ENCODE results near the gene LIMCH1. TPM values are rescaled to one million over a fixed set of nuclear protein-coding genes. Genes with fewer than 3 reads are reported as not detected.

Gene LIMCH1
- total RNA-seq, 3 donors from 2014 or later (not counting 1 experiment from before 2014, with no cell fraction given) = 0.05 TPM; not detected in 2

DNA sequence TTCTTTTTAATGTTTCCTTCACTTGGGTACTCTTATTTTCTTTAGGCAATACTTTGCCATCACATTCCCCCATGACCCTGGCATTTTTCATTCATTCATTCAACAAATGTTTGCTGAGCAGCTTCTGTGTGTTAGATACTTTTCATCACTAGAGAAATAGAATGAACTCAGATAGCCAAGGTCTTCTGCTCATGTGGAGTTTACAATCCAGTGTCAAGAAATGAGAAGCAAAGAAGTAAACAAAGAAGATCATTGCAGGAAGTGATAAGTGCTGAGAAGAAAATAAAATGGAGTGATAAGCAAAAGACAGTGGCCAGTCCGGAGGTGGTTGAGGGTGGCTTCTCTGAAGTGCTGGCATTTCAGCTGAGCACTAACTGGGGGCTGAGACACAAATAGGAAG, 63.1 kb downstream of the LIMCH1 start:
- ATAC-seq (no peak), DNase-seq (no peak)
- Histone ChIP-seq H3K9me3 (ENCODE audit: control insufficient read depth, insufficient read depth, low read length) (no peaks in the 10 kb centered on the region), H3K36me3 (ENCODE audit: control insufficient read depth, insufficient read depth, low read length) (no peaks in the 10 kb centered on the region), H3K27me3 (ENCODE audit: control insufficient read depth, insufficient read depth, low read length) (no peaks in the 10 kb centered on the region), H3K4me3 (ENCODE audit: low read length) (no peak overlapping the region), H3K27ac (ENCODE audit: low read length) (no peak overlapping the region), H3K4me1 (ENCODE audit: control insufficient read depth, insufficient read depth, low read length) (no peaks in the 10 kb centered on the region)
- Mint-ChIP-seq H3K9me3 (peaks cover 2 to 6% of the 10 kb centered on the region in 2 donors), H3K27ac (no peak overlapping the region), H3K4me3 (no peak overlapping the region), H3K4me1 (no peaks in the 10 kb centered on the region), H3K36me3 (no peaks in the 10 kb centered on the region), H3K27me3 (ENCODE audit: low read depth in 2 of 2) (peaks cover 0 to 5% of the 10 kb centered on the region in 2 donors)
- intact Hi-C loops (cut with micrococcal nuclease) = no loop called here
- TF ChIP-seq, protein P1, sequence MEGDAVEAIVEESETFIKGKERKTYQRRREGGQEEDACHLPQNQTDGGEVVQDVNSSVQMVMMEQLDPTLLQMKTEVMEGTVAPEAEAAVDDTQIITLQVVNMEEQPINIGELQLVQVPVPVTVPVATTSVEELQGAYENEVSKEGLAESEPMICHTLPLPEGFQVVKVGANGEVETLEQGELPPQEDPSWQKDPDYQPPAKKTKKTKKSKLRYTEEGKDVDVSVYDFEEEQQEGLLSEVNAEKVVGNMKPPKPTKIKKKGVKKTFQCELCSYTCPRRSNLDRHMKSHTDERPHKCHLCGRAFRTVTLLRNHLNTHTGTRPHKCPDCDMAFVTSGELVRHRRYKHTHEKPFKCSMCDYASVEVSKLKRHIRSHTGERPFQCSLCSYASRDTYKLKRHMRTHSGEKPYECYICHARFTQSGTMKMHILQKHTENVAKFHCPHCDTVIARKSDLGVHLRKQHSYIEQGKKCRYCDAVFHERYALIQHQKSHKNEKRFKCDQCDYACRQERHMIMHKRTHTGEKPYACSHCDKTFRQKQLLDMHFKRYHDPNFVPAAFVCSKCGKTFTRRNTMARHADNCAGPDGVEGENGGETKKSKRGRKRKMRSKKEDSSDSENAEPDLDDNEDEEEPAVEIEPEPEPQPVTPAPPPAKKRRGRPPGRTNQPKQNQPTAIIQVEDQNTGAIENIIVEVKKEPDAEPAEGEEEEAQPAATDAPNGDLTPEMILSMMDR (IDR thresholded peaks at IDR 0.05) = no peak
- WGBS (ENCODE audit: insufficient coverage) = 8% methylated on average over 1 of the region's 1 CpG

DNA sequence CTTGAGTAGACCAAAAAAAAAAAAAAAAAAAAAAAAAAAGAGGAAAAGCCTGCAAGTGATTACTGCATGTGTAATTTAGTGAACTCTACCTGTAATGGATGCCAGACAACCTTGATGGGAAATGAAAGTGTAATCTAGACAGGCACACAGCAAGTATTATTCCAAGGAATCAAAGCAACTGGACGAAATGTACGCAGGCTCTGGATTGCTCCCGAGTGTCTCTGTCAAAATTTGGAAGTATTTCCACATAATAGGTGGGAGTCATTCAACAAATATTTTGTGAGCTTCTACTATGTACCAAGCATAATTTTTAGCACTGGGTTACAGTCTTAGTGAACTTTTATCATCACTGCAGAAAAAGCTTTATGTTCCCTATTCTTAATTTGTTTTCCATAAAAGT, 64.2 kb downstream of the LIMCH1 start:
- no peaks in the 10 kb centered on the region for H3K4me1 ChIP-seq (ENCODE audit: control insufficient read depth, insufficient read depth, low read length)
- Mint-ChIP-seq H3K27ac (no peak overlapping the region), H3K9me3 (peaks cover 2 to 6% of the 10 kb centered on the region in 2 donors), H3K27me3 (ENCODE audit: low read depth in 2 of 2) (peaks cover 0 to 5% of the 10 kb centered on the region in 2 donors), H3K4me1 (no peaks in the 10 kb centered on the region), H3K4me3 (no peak overlapping the region), H3K36me3 (no peaks in the 10 kb centered on the region)
- H3K27ac ChIP-seq (ENCODE audit: low read length) = no peak overlapping the region
- intact Hi-C loops (cut with micrococcal nuclease) = no loop called here
- WGBS (ENCODE audit: insufficient coverage) = 97% methylated on average over 3 of the region's 3 CpGs
- ATAC-seq (no peak), DNase-seq (no peak)
- H3K27me3 ChIP-seq (ENCODE audit: control insufficient read depth, insufficient read depth, low read length) = no peaks in the 10 kb centered on the region
- TF ChIP-seq, protein P1 (IDR thresholded peaks at IDR 0.05) = no peak
- H3K9me3 ChIP-seq (ENCODE audit: control insufficient read depth, insufficient read depth, low read length) = no peaks in the 10 kb centered on the region
- H3K36me3 ChIP-seq (ENCODE audit: control insufficient read depth, insufficient read depth, low read length) = no peaks in the 10 kb centered on the region
- H3K4me3 ChIP-seq (ENCODE audit: low read length) = no peak overlapping the region

DNA sequence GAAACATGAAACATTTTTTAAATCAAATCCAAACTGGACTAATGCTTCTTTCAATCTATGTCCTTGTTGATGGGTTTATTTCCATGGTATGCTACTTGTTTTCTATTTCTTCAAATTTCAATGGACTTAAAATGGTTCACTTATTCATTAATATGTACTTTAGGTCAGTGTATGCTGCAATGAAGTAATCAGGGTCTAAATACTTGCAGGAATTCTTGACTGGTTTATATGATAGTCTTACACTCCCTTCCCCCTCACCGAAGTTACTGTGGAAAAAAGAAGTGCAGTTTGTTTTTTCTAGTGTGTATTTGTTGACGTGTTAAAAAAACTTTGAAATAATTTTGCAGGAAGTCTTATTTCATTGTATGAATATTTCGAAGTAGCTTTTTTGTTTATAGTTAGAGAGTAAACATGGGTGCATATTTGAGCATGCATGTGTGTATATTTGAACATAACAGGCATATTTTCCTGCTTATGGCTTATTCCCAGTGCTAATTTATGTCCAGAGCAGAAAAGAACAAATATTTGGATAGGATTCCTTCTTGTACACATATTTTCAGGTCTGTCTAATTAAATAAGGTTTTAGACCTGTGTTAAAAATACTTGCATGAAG, 65.0 kb downstream of the LIMCH1 start:
- Mint-ChIP-seq H3K27ac (no peak overlapping the region), H3K4me3 (no peak overlapping the region)
- DNase-seq = no peak

More for the DNA sequence above, 65.0 kb downstream of the LIMCH1 start:
- no peak overlapping the region for H3K27ac ChIP-seq (ENCODE audit: low read length)
- intact Hi-C loops (cut with micrococcal nuclease) = no loop called here
- Mint-ChIP-seq H3K36me3 (no peaks in the 10 kb centered on the region), H3K27me3 (ENCODE audit: low read depth in 2 of 2) (peaks cover 0 to 5% of the 10 kb centered on the region in 2 donors), H3K9me3 (peaks cover 2 to 6% of the 10 kb centered on the region in 2 donors), H3K4me1 (no peaks in the 10 kb centered on the region)
- no peak overlapping the region for H3K4me3 ChIP-seq (ENCODE audit: low read length)
- no peaks in the 10 kb centered on the region for H3K27me3 ChIP-seq (ENCODE audit: control insufficient read depth, insufficient read depth, low read length)
- ATAC-seq = no peak
- no peaks in the 10 kb centered on the region for H3K36me3 ChIP-seq (ENCODE audit: control insufficient read depth, insufficient read depth, low read length)
- no peaks in the 10 kb centered on the region for H3K4me1 ChIP-seq (ENCODE audit: control insufficient read depth, insufficient read depth, low read length)
- H3K9me3 ChIP-seq (ENCODE audit: control insufficient read depth, insufficient read depth, low read length) = no peaks in the 10 kb centered on the region
- WGBS (ENCODE audit: insufficient coverage) = 85% methylated on average over 2 of the region's 3 CpGs
- TF ChIP-seq, protein P1 (IDR thresholded peaks at IDR 0.05) = no peak
